PFSK-1 (cell line): ENCODE measurements around the gene PCLO.

Source experiments
- FOXP2 ChIP-seq: optimal IDR thresholded peaks from 2 replicates; pipeline ENCODE3; 2011; ENCODE audit warnings: borderline replicate concordance, control low read depth, inconsistent platforms; ENCODE audit not compliant: insufficient read depth; ENCODE audit errors: extremely low read length, extremely low read depth
- POLR2AphosphoS5 ChIP-seq: IDR thresholded peaks from 2 replicates; pipeline ENCODE4 v1.6.1; 2012; ENCODE audit warnings: low read depth, mild to moderate bottlenecking, control low read depth, low read length, moderate library complexity
- SIN3A ChIP-seq: IDR thresholded peaks from 2 replicates; pipeline ENCODE4 v1.6.1; 2012; ENCODE audit warnings: mild to moderate bottlenecking, low read length, moderate library complexity, borderline replicate concordance; ENCODE audit not compliant: insufficient read depth
- TAF1 ChIP-seq: IDR thresholded peaks from 2 replicates; pipeline ENCODE4 v1.6.1; 2012; ENCODE audit warnings: low read length, control low read depth, borderline replicate concordance; ENCODE audit not compliant: insufficient read depth
- TF ChIP-seq, protein P1 (sequence below), 2 experiments: IDR thresholded peaks; 2 replicates each; pipeline versions ENCODE4 v1.6.1 to v1.8.0; 2011 to 2012; ENCODE audit warnings: low read depth in 2 of 2, low read length in 2 of 2, control low read depth in 1 of 2, inconsistent platforms in 1 of 2, mild to moderate bottlenecking in 1 of 2, moderate library complexity in 1 of 2; ENCODE audit not compliant: insufficient read depth in 1 of 2

Gene PCLO

DNA sequence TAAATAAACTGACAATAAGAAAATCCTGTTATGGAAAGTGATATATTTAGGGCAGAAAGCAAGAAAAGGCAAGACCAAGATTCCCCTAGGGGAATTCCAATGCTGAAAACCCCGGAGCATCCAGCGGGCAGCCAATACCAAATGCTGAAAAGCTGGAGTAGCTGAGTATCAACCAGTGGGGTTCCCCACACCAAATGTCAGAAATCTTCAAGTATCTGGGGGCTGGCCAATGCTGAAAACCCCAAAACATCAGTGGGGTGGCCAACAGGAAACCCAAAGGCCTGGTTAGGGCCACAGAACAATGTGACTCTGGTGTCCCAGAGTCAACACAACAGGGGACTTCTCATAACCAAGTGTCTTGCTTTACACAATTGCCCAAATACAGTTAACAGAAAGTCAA, 447.3 kb downstream of the PCLO start:
- TF ChIP-seq, protein P1, sequence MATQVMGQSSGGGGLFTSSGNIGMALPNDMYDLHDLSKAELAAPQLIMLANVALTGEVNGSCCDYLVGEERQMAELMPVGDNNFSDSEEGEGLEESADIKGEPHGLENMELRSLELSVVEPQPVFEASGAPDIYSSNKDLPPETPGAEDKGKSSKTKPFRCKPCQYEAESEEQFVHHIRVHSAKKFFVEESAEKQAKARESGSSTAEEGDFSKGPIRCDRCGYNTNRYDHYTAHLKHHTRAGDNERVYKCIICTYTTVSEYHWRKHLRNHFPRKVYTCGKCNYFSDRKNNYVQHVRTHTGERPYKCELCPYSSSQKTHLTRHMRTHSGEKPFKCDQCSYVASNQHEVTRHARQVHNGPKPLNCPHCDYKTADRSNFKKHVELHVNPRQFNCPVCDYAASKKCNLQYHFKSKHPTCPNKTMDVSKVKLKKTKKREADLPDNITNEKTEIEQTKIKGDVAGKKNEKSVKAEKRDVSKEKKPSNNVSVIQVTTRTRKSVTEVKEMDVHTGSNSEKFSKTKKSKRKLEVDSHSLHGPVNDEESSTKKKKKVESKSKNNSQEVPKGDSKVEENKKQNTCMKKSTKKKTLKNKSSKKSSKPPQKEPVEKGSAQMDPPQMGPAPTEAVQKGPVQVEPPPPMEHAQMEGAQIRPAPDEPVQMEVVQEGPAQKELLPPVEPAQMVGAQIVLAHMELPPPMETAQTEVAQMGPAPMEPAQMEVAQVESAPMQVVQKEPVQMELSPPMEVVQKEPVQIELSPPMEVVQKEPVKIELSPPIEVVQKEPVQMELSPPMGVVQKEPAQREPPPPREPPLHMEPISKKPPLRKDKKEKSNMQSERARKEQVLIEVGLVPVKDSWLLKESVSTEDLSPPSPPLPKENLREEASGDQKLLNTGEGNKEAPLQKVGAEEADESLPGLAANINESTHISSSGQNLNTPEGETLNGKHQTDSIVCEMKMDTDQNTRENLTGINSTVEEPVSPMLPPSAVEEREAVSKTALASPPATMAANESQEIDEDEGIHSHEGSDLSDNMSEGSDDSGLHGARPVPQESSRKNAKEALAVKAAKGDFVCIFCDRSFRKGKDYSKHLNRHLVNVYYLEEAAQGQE (IDR thresholded peaks at IDR 0.05; ENCODE audit: insufficient read depth in 1 of 2, low read depth in 2 of 2, low read length in 2 of 2), result no peak
- no peak for TF ChIP-seq POLR2AphosphoS5

DNA sequence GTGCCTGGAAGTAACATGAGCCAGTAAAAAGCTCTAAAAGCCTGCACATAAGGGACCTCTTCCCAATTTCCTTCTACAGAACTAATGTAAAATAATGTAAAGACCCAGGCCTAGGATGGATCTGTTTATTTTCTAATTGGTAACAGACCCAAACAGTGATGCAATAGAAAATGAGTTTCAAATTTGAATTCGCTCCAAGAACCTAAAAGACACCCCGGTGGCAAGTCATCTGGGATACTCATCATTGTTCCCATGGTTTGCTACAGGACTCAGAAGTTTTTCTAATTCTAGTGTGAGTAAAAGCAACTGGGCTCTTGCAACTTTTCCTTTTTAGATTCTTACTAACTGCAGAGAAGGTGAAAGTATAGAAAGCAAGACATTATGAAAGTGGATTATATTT, 447.8 kb downstream of the PCLO start:
- TF ChIP-seq, protein P1 (IDR thresholded peaks at IDR 0.05; ENCODE audit: insufficient read depth in 1 of 2, low read depth in 2 of 2, low read length in 2 of 2), result no peak
- TF ChIP-seq TAF1, result no peak
- TF ChIP-seq POLR2AphosphoS5, result no peak
- no peak for TF ChIP-seq FOXP2
- TF ChIP-seq SIN3A, result no peak

DNA sequence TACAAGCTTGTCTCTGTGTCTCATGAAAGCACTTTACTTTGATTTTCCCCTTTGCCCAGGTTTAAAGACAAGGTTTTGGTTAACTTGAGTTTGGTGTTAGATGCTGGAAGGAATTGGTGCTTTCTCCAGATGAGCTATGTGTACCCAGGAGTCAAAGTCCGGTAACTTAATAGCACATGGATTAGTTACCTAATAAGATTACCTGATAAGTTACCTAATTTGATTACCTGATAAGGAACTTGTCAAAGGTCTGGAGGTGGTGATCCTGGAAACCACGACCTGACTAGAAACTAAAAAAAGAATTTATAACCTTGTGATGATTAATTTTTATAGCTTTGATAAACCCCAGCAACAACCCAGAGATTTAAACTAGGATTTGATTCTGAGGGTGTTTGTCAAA, 449.2 kb downstream of the PCLO start:
- TF ChIP-seq SIN3A, result no peak
- no peak for TF ChIP-seq POLR2AphosphoS5
- no peak for TF ChIP-seq FOXP2
- TF ChIP-seq, protein P1 (IDR thresholded peaks at IDR 0.05; ENCODE audit: insufficient read depth in 1 of 2, low read depth in 2 of 2, low read length in 2 of 2), result no peak
- TF ChIP-seq TAF1, result no peak

DNA sequence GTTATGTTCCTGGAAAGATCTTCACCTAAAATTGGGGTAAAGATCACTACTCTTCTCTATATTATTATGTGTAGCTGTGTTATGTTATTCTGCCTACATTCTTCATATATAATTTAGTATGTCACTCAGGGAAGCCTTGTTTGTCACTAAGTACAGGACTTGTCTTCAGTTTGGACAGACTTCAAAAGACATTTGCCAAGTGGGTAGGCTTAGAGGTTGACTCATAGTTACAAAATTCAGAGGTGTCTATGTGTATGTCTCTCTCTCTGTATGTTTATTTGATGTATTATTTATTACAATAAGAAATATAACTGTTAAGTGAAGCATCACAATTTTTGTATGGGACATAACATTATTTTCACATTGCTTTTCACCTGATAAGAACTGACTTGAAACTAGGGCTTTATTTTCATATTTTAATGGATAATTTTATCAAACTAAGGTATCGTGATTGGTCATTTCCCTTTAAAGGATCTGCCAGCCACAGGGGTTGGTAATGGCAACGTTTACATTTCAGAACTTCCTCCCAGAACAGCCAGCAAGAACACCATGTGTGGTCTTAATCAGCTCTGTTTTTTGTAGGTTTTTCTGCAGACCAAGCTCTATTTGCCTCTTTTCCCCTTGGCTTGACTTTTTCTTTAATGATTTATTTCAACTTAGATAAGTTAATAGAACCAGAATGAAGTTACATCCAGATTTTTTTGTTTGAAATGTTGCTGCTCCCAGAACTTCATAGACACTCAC, 457.0 kb downstream of the PCLO start:
- TF ChIP-seq, protein P1 (IDR thresholded peaks at IDR 0.05; ENCODE audit: insufficient read depth in 1 of 2, low read depth in 2 of 2, low read length in 2 of 2), result no peak
- TF ChIP-seq POLR2AphosphoS5, result no peak

DNA sequence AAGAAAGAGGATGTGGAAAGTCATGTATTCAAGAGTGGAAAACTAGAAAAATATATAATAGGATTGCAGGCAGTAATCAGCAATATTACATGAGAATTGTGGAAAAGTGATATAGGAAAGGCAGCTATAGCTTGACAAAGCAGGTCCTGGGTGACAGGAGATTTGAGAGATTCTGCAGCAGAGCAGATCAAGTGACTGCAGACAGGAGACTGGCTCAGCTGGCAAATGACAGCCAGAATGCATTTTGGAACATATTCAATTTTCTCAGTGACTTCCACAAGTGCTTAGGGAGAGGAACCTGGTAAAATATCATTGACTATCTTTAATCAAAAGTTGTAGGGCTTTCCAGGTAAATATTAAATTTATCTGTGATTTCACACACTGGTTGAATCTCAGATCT, 458.6 kb downstream of the PCLO start:
- TF ChIP-seq, protein P1 (IDR thresholded peaks at IDR 0.05; ENCODE audit: insufficient read depth in 1 of 2, low read depth in 2 of 2, low read length in 2 of 2), result no peak
- TF ChIP-seq TAF1, result no peak
- TF ChIP-seq POLR2AphosphoS5, result no peak
- TF ChIP-seq FOXP2, result no peak
- no peak for TF ChIP-seq SIN3A
